Activated B cell treated with CpG ODN at 0.5 μM for 24 hours (primary cell): ENCODE results near the gene ERC2. TPM values are rescaled to one million over a fixed set of nuclear protein-coding genes. Genes with fewer than 3 reads are reported as not detected.

ENCODE experiments used
- ATAC-seq: fragments of 200-7000 bp; cut with Tn5 transposase; one replicate; pipeline ENCODE4 v1.10.0; 2021; ENCODE audit warnings: low read depth, mild to moderate bottlenecking, moderate library complexity
- CTCF ChIA-PET: fragments of 350-600 bp; sonication (Branson Sonifier 250); formaldehyde crosslinking; loops from one replicate; lab custom pipeline; 2021; ENCODE audit warnings: antibody characterized with exemption; lab: Charles Lee
- POLR2A ChIA-PET: fragments of 350-600 bp; sonication (Branson Sonifier 250); formaldehyde crosslinking; loops from one replicate; lab custom pipeline; 2021; ENCODE audit warnings: antibody characterized with exemption; lab: Charles Lee
- DNase-seq: peaks from one replicate; pipeline ENCODE4 v3.0.0; 2022
- H3K27ac Mint-ChIP-seq: one replicate; pipeline ENCODE4 v1.8.0; 2020; ENCODE audit warnings: mixed read lengths
- H3K27me3 Mint-ChIP-seq: one replicate; pipeline ENCODE4 v1.8.0; 2021; ENCODE audit warnings: mixed read lengths
- H3K36me3 Mint-ChIP-seq: one replicate; pipeline ENCODE4 v1.8.0; 2021; ENCODE audit warnings: low read depth, mixed read lengths
- H3K4me1 Mint-ChIP-seq: one replicate; pipeline ENCODE4 v1.8.0; 2021; ENCODE audit warnings: mixed read lengths
- H3K4me3 Mint-ChIP-seq: one replicate; pipeline ENCODE4 v1.8.0; 2020; ENCODE audit warnings: mild to moderate bottlenecking, mixed read lengths
- H3K9me3 Mint-ChIP-seq: one replicate; pipeline ENCODE4 v1.8.0; 2020; ENCODE audit warnings: mixed read lengths
- CTCF ChIP-seq: fragments of 200-600 bp; IDR thresholded peaks from one replicate; pipeline ENCODE4 v1.8.0; 2022; ENCODE audit warnings: antibody characterized with exemption, mild to moderate bottlenecking
- intact Hi-C: fragments of 100-400 bp; cut with micrococcal nuclease; formaldehyde crosslinking; loops from one replicate; pipeline ENCODE4 v1.15.1; 2024
- total RNA-seq: library from RNA; stranded (reverse); gene quantifications from 2 replicates; pipeline ENCODE4 v1.2.3, GENCODE V29; 2022

Gene ERC2
- total RNA-seq, 1 donor from 2014 or later: not detected

- ATAC-seq: no peak
- Mint-ChIP-seq H3K27me3 (peaks cover 3% of the 10 kb centered on the region), H3K9me3 (no peaks in the 10 kb centered on the region), H3K27ac (no peak overlapping the region), H3K4me3 (no peak overlapping the region), H3K4me1 (no peaks in the 10 kb centered on the region), H3K36me3 (no peaks in the 10 kb centered on the region)
- TF ChIP-seq CTCF: no peak
- POLR2A ChIA-PET: no interaction called here
- CTCF ChIA-PET: no interaction called here
- intact Hi-C loops: no loop called here
- no peak for DNase-seq
These were observed 845.5 kb downstream of the ERC2 start for GRCh38 chr3:55622733-55623132.

GRCh38 chr3:55622116-55622515 is 846.2 kb downstream of the ERC2 start:
- no peaks in the 10 kb centered on the region for H3K4me1 Mint-ChIP-seq
- ChIA-PET CTCF (no interaction called here), POLR2A (no interaction called here)
- no peaks in the 10 kb centered on the region for H3K9me3 Mint-ChIP-seq
- intact Hi-C loops: no loop called here
- no peak overlapping the region for H3K4me3 Mint-ChIP-seq
- H3K27ac Mint-ChIP-seq: no peak overlapping the region
- no peak for DNase-seq
- no peaks in the 10 kb centered on the region for H3K36me3 Mint-ChIP-seq
- ATAC-seq: no peak
- H3K27me3 Mint-ChIP-seq: peaks cover 3% of the 10 kb centered on the region
- no peak for TF ChIP-seq CTCF

GRCh38 chr3:55621648-55622047 is 846.6 kb downstream of the ERC2 start:
- ChIA-PET POLR2A (no interaction called here), CTCF (no interaction called here)
- DNase-seq: no peak

GRCh38 chr3:55621026-55621422 is 847.2 kb downstream of the ERC2 start:
- intact Hi-C loops: no loop called here
- no peak overlapping the region for H3K27ac Mint-ChIP-seq
- CTCF ChIA-PET: no interaction called here
- no peaks in the 10 kb centered on the region for H3K36me3 Mint-ChIP-seq
- H3K9me3 Mint-ChIP-seq: no peaks in the 10 kb centered on the region
- no peaks in the 10 kb centered on the region for H3K4me1 Mint-ChIP-seq
- ATAC-seq: no peak
- peaks cover 3% of the 10 kb centered on the region for H3K27me3 Mint-ChIP-seq
- no peak for DNase-seq
- POLR2A ChIA-PET: no interaction called here
- no peak for TF ChIP-seq CTCF
- no peak overlapping the region for H3K4me3 Mint-ChIP-seq

More at GRCh38 chr3:55621648-55622047, 846.6 kb downstream of the ERC2 start:
- ATAC-seq: no peak
- intact Hi-C loops: no loop called here
- peaks cover 3% of the 10 kb centered on the region for H3K27me3 Mint-ChIP-seq
- no peak for TF ChIP-seq CTCF
- H3K4me1 Mint-ChIP-seq: no peaks in the 10 kb centered on the region
- no peaks in the 10 kb centered on the region for H3K36me3 Mint-ChIP-seq
- no peaks in the 10 kb centered on the region for H3K9me3 Mint-ChIP-seq
- no peak overlapping the region for H3K27ac Mint-ChIP-seq
- no peak overlapping the region for H3K4me3 Mint-ChIP-seq

- no peak for DNase-seq
- POLR2A ChIA-PET: no interaction called here
- Mint-ChIP-seq H3K36me3 (no peaks in the 10 kb centered on the region), H3K27me3 (peaks cover 3% of the 10 kb centered on the region), H3K4me1 (no peaks in the 10 kb centered on the region), H3K9me3 (no peaks in the 10 kb centered on the region), H3K27ac (no peak overlapping the region), H3K4me3 (no peak overlapping the region)
- ATAC-seq: no peak
- intact Hi-C loops: no loop called here
- no peak for TF ChIP-seq CTCF
- CTCF ChIA-PET: no interaction called here
These were observed 847.8 kb downstream of the ERC2 start for GRCh38 chr3:55620351-55621025.
